GM12891 (cell line): Measurements from ENCODE around the gene GIGYF1.
A peak's percentile ranks its signal among the peaks of the same experiment; 100 is the strongest.

Source experiments
- DNase-seq: peaks from one replicate; pipeline ENCODE4 v3.0.0; 2011; ENCODE audit warnings: low spot score; ENCODE audit not compliant: insufficient read length
- FAIRE-seq: peaks from 2 replicates; lab custom pipeline; 2011; peaks lifted over from hg19 to GRCh38; lab: Jason Lieb, UNC
- PAX5 ChIP-seq: IDR thresholded peaks from 2 replicates; pipeline ENCODE4 v1.6.1; 2011; ENCODE audit warnings: low read length, moderate library complexity, mild to moderate bottlenecking; ENCODE audit not compliant: insufficient read depth, severe bottlenecking
- POLR2A ChIP-seq: IDR thresholded peaks from 2 replicates; pipeline ENCODE4 v1.6.1; 2011; ENCODE audit warnings: low read depth, low read length, control low read depth
- POLR2AphosphoS5 ChIP-seq: IDR thresholded peaks from 2 replicates; pipeline ENCODE4 v1.6.1; 2011; ENCODE audit warnings: low read depth, low read length, control low read depth
- POU2F2 ChIP-seq: IDR thresholded peaks from 2 replicates; pipeline ENCODE4 v1.6.1; 2011; ENCODE audit warnings: low read depth, mild to moderate bottlenecking, control low read depth, low read length, moderate library complexity
- SPI1 ChIP-seq: IDR thresholded peaks from 2 replicates; pipeline ENCODE4 v1.6.1; 2011; ENCODE audit warnings: low read depth, low read length, control low read depth
- TAF1 ChIP-seq: IDR thresholded peaks from 2 replicates; pipeline ENCODE4 v1.6.1; 2011; ENCODE audit warnings: low read depth, low read length, control low read depth

GIGYF1 gene

DNA sequence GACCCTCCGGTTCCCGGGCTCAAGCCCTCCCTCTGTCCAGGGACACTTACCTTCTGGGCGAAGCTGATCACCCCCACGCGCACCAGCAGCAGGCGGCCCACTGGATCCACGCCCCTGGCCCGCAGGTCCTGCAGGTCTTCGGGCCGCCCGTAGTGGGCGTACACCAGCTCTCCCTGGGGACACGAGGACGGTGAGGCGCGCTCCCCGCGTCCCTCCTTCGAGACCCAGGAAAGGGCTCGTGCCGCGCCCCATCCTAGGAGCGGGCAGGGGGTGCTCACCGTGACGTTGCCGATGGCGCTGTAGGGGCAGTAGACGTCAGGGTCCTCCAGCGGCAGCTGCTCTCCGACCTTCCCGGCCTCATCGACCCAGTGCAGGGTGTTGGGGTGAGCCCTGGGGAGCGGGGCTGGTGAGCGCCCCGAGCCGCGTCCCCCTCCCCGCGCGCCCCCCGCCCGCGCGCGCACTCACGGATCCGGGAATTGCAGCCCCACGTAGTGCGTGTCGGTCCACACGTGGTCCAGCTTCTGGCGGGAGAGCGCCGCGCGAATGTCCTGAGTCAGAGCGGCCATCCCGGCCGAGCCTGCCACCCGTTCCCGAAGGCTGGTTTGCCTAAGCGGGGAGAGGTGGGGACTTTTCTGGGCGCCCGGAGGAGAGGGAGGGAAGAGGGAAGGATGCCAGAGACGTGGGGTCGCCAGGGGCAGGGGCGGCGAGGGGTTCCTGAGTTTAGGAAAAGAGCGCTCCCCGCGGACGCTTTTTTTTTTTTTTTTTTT lies 60.9 kb downstream of the GIGYF1 start:
- DNase-seq, result no peak
- TF ChIP-seq POLR2A (no peak), PAX5 (no peak), POU2F2 (no peak), TAF1 (no peak), SPI1 (no peak), POLR2AphosphoS5 (no peak)
- FAIRE-seq, result peak; percentile 66

DNA sequence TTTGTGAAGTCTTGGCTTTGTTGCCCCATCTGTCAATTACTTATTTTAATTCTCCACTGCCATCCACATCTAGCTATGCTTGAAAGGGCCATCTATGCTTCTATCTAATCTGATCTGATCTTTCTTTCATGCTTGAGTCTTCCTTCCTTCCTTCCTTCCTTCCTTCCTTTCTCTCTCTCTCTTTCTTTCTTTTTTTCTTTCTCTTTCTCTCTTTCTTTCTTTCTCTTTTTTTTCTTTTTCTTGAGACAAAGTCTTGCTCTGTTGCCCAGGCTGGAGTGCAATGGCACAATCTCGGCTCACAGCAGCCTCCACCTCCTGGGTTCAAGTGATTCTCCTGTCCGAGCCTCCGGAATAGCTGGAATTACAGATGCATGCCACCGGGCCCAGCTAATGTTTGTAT lies 64.0 kb downstream of the GIGYF1 start:
- DNase-seq (no peak), FAIRE-seq (no peak)
- TF ChIP-seq SPI1 (no peak), POLR2AphosphoS5 (no peak), POU2F2 (no peak), TAF1 (no peak), PAX5 (no peak), POLR2A (no peak)
